ENCODE results near the gene FHAD1.

The FHAD1 gene

DNA sequence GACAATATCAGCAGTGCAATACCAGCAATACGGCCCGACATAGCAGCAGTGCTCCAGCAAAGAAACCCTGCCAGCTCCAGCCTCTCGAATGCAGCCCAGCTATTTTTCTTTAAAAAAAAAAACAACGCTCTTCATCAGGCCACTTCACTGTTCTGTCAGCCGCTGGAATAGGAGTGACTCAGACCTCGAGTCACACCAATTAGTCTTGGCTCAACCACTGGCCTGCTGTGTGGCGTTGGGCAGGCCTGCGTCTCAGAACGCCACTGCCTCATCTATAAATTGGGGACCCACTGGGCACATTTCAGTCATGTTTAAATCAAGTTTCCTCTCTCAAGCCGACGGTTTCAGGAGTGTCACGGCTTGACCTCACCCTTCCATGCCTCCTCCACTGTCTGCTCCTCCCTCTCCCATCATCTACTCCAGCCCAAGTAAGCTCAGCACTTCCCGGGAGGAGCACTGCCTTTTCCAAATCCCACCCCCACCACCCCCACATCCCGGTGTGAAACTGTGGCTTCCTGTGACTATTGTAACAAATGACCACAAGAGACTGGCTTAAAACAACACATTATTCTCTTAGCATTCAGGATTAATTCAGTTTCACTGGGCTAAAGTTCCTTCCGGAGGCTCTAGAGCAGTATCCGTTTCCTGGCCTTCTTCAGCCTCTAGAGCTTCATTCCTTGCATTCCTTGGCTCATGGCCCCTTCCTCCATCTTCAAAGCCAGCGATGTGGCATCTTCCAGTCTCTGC lies 90.8 kb downstream of the FHAD1 start:
- no peaks in the 10 kb centered on the region for H3K27me3 ChIP-seq (ENCODE audit: control insufficient read depth, insufficient read depth, low read length)
- no peak overlapping the region for H3K4me3 ChIP-seq (ENCODE audit: low read length)
- no peaks in the 10 kb centered on the region for H3K4me1 ChIP-seq (ENCODE audit: control insufficient read depth, insufficient read depth, low read length)
- DNase-seq (ENCODE audit: low read depth, low spot score): no peak
- H3K36me3 ChIP-seq (ENCODE audit: control insufficient read depth, insufficient read depth, low read length): no peaks in the 10 kb centered on the region
- H3K9me3 ChIP-seq (ENCODE audit: control insufficient read depth, insufficient read depth, low read length): no peaks in the 10 kb centered on the region
- H3K27ac ChIP-seq (ENCODE audit: low read length): no peak overlapping the region
- WGBS (ENCODE audit: insufficient coverage, insufficient read length): no CpG with 5 or more reads among the region's 17 CpGs

DNA sequence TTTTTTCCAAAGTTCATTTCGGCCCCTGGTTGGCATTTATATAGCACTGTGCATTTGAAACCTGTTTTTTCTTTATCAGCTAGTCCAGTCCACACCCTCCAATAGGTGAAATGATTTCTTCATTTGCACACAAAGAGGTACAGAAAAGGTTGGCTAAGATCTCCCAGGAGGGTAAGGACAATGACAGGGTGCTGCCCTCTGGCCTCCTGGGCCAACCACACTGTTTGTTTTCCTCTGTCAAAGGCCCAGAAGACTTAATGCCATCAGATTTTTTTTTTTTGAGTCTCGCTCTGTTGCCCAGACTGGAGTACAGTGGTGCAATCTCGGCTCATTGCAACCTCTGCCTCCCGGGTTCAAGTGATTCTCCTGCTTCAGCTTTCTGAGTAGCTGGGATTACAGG lies 92.5 kb downstream of the FHAD1 start:
- Histone ChIP-seq H3K27ac (ENCODE audit: low read length) (no peak overlapping the region), H3K27me3 (ENCODE audit: control insufficient read depth, insufficient read depth, low read length) (no peaks in the 10 kb centered on the region), H3K36me3 (ENCODE audit: control insufficient read depth, insufficient read depth, low read length) (no peaks in the 10 kb centered on the region), H3K9me3 (ENCODE audit: control insufficient read depth, insufficient read depth, low read length) (no peaks in the 10 kb centered on the region), H3K4me3 (ENCODE audit: low read length) (no peak overlapping the region), H3K4me1 (ENCODE audit: control insufficient read depth, insufficient read depth, low read length) (no peaks in the 10 kb centered on the region)
- no CpG with 5 or more reads among the region's 4 CpGs for WGBS (ENCODE audit: insufficient coverage, insufficient read length)
- no peak for DNase-seq (ENCODE audit: low read depth, low spot score)

GRCh38 chr1:15341228-15341627 lies 94.2 kb downstream of the FHAD1 start:
- no CpG with 5 or more reads among the region's 2 CpGs for WGBS (ENCODE audit: insufficient coverage, insufficient read length)
- H3K9me3 ChIP-seq (ENCODE audit: control insufficient read depth, insufficient read depth, low read length): no peaks in the 10 kb centered on the region
- no peaks in the 10 kb centered on the region for H3K4me1 ChIP-seq (ENCODE audit: control insufficient read depth, insufficient read depth, low read length)
- H3K4me3 ChIP-seq (ENCODE audit: low read length): no peak overlapping the region
- no peak for DNase-seq (ENCODE audit: low read depth, low spot score)
- no peaks in the 10 kb centered on the region for H3K27me3 ChIP-seq (ENCODE audit: control insufficient read depth, insufficient read depth, low read length)
- H3K27ac ChIP-seq (ENCODE audit: low read length): no peak overlapping the region
- H3K36me3 ChIP-seq (ENCODE audit: control insufficient read depth, insufficient read depth, low read length): no peaks in the 10 kb centered on the region

GRCh38 chr1:15341634-15342407 lies 94.8 kb downstream of the FHAD1 start:
- Histone ChIP-seq H3K27me3 (ENCODE audit: control insufficient read depth, insufficient read depth, low read length) (no peaks in the 10 kb centered on the region), H3K4me1 (ENCODE audit: control insufficient read depth, insufficient read depth, low read length) (no peaks in the 10 kb centered on the region), H3K36me3 (ENCODE audit: control insufficient read depth, insufficient read depth, low read length) (no peaks in the 10 kb centered on the region), H3K27ac (ENCODE audit: low read length) (no peak overlapping the region), H3K9me3 (ENCODE audit: control insufficient read depth, insufficient read depth, low read length) (no peaks in the 10 kb centered on the region), H3K4me3 (ENCODE audit: low read length) (no peak overlapping the region)
- DNase-seq (ENCODE audit: low read depth, low spot score): no peak
- no CpG with 5 or more reads among the region's 12 CpGs for WGBS (ENCODE audit: insufficient coverage, insufficient read length)

- Histone ChIP-seq H3K27me3 (ENCODE audit: control insufficient read depth, insufficient read depth, low read length) (no peaks in the 10 kb centered on the region), H3K4me1 (ENCODE audit: control insufficient read depth, insufficient read depth, low read length) (no peaks in the 10 kb centered on the region), H3K9me3 (ENCODE audit: control insufficient read depth, insufficient read depth, low read length) (no peaks in the 10 kb centered on the region), H3K27ac (ENCODE audit: low read length) (no peak overlapping the region), H3K36me3 (ENCODE audit: control insufficient read depth, insufficient read depth, low read length) (no peaks in the 10 kb centered on the region), H3K4me3 (ENCODE audit: low read length) (no peak overlapping the region)
- WGBS (ENCODE audit: insufficient coverage, insufficient read length): no CpG with 5 or more reads among the region's 4 CpGs
- DNase-seq (ENCODE audit: low read depth, low spot score): no peak
These were observed 95.5 kb downstream of the FHAD1 start for GRCh38 chr1:15342408-15342967.

DNA sequence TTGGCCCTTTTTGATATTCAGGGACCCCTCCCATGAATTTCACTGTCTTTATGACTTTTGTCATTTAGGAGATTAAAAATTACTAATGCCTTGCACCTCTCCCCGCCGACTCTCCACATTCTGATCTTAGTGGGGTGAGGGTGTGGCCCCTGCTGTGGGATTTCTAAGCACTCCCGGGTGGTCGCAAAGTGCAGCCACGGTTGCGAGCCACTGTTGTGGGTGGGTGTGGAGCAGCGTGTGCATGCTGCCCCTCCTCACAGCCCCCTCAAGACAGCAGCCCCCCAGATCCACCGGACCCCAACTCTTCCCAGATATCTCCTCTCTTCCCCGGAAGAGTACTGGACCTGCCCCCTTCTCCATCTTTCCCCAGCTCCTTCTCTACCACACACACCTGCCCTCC lies 96.1 kb downstream of the FHAD1 start:
- Histone ChIP-seq H3K36me3 (ENCODE audit: control insufficient read depth, insufficient read depth, low read length) (no peaks in the 10 kb centered on the region), H3K9me3 (ENCODE audit: control insufficient read depth, insufficient read depth, low read length) (no peaks in the 10 kb centered on the region), H3K4me3 (ENCODE audit: low read length) (no peak overlapping the region), H3K4me1 (ENCODE audit: control insufficient read depth, insufficient read depth, low read length) (no peaks in the 10 kb centered on the region), H3K27ac (ENCODE audit: low read length) (no peak overlapping the region), H3K27me3 (ENCODE audit: control insufficient read depth, insufficient read depth, low read length) (no peaks in the 10 kb centered on the region)
- no peak for DNase-seq (ENCODE audit: low read depth, low spot score)
- WGBS (ENCODE audit: insufficient coverage, insufficient read length): no CpG with 5 or more reads among the region's 9 CpGs

DNA sequence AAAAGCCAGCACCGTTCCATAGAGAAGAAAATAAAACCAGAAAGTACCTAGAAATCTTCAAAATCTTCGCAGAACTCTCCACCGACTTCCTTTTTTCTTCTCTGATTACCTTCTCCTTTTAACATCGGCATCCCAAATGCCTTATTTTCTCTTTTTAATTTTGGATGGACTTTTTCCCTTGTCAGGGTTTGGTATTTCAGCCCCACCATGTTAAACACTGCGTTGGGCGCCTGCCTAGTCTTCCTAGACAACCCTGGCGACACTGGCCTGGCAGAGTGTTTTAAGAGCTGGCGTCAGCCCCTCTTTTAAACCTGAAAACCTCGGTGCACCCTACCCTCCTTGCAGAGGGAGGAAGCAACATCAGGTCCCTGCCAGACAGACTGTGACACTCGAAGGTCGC lies 96.7 kb downstream of the FHAD1 start:
- no peak overlapping the region for H3K27ac ChIP-seq (ENCODE audit: low read length)

GRCh38 chr1:15344380-15344779 lies 97.4 kb downstream of the FHAD1 start:
- no peak overlapping the region for H3K27ac ChIP-seq (ENCODE audit: low read length)
- no peak for DNase-seq (ENCODE audit: low read depth, low spot score)

More for the DNA sequence above, 96.7 kb downstream of the FHAD1 start:
- H3K9me3 ChIP-seq (ENCODE audit: control insufficient read depth, insufficient read depth, low read length): no peaks in the 10 kb centered on the region
- WGBS (ENCODE audit: insufficient coverage, insufficient read length): no CpG with 5 or more reads among the region's 11 CpGs
- no peak overlapping the region for H3K4me3 ChIP-seq (ENCODE audit: low read length)
- no peak for DNase-seq (ENCODE audit: low read depth, low spot score)
- H3K27me3 ChIP-seq (ENCODE audit: control insufficient read depth, insufficient read depth, low read length): no peaks in the 10 kb centered on the region
- no peaks in the 10 kb centered on the region for H3K4me1 ChIP-seq (ENCODE audit: control insufficient read depth, insufficient read depth, low read length)
- H3K36me3 ChIP-seq (ENCODE audit: control insufficient read depth, insufficient read depth, low read length): no peaks in the 10 kb centered on the region

DNA sequence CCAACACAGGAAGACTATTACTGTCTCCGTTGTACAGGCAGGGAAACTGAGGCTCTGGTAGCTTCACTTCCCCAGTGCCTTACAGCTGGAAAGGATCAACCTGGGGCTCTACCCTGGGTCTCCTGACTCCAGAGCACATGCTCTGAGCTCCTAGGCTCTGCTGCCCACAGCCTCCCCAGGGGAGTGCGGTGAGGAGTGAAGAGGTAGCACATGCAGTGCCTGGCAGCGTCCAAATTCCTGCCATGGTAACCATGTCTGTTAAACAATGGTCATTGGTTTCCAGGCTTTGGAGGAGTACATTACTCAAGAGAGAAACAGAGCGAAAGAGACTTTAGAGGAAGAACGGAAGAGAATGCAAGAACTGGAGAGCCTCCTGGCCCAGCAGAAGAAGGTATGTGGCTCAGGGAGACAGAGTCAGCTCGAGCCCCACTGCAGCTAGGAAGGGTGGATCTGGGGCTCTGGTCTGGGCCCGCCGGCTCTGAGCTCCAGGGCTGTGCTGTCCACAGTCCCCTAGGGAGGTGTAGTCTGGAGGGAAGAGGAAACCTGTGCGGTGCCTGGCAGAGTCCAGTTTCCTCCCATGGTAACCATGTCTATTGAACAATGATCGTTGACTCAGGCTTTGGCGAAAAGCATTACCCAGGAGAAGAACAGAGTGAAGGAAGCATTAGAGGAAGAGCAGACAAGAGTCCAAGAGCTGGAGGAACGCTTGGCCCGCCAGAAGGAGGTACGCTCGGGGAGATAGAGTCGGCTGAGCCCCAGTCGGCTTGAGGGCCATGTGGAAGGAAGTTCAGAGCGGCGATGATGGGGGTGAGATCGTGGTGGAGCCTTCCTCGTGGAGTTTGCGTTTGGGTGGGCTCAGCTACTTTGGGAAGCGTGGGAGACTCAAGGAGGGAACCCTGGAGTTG lies 98.0 kb downstream of the FHAD1 start:
- no CpG with 5 or more reads among the region's 23 CpGs for WGBS (ENCODE audit: insufficient coverage, insufficient read length)
- Histone ChIP-seq H3K4me3 (ENCODE audit: low read length) (no peak overlapping the region), H3K9me3 (ENCODE audit: control insufficient read depth, insufficient read depth, low read length) (no peaks in the 10 kb centered on the region), H3K4me1 (ENCODE audit: control insufficient read depth, insufficient read depth, low read length) (no peaks in the 10 kb centered on the region), H3K27me3 (ENCODE audit: control insufficient read depth, insufficient read depth, low read length) (no peaks in the 10 kb centered on the region), H3K27ac (ENCODE audit: low read length) (no peak overlapping the region), H3K36me3 (ENCODE audit: control insufficient read depth, insufficient read depth, low read length) (no peaks in the 10 kb centered on the region)
- DNase-seq (ENCODE audit: low read depth, low spot score): no peak

More at GRCh38 chr1:15344380-15344779, 97.4 kb downstream of the FHAD1 start:
- H3K27me3 ChIP-seq (ENCODE audit: control insufficient read depth, insufficient read depth, low read length): no peaks in the 10 kb centered on the region
- H3K4me3 ChIP-seq (ENCODE audit: low read length): no peak overlapping the region
- no peaks in the 10 kb centered on the region for H3K4me1 ChIP-seq (ENCODE audit: control insufficient read depth, insufficient read depth, low read length)
- no peaks in the 10 kb centered on the region for H3K36me3 ChIP-seq (ENCODE audit: control insufficient read depth, insufficient read depth, low read length)
- WGBS (ENCODE audit: insufficient coverage, insufficient read length): no CpG with 5 or more reads among the region's 3 CpGs
- H3K9me3 ChIP-seq (ENCODE audit: control insufficient read depth, insufficient read depth, low read length): no peaks in the 10 kb centered on the region

All from iPS DF 6.9 (cell line).